GM06990 (cell line): ENCODE results near the gene CCL26.

Source experiments
- DNase-seq: peaks from one replicate; pipeline ENCODE4 v3.0.0-alpha.2; 2011; ENCODE audit not compliant: insufficient read length; ENCODE audit errors: extremely low read depth
- H3K27me3 ChIP-seq: replicated peaks from 2 replicates; pipeline ENCODE4 v1.6.0; 2011; ENCODE audit warnings: low read length; ENCODE audit not compliant: control insufficient read depth, insufficient read depth
- H3K36me3 ChIP-seq: 2 replicates; pipeline ENCODE4 v1.5.1; 2011; ENCODE audit warnings: low read length; ENCODE audit not compliant: control insufficient read depth, insufficient read depth
- H3K4me3 ChIP-seq: replicated peaks from 2 replicates; pipeline ENCODE4 v1.5.1; 2011; ENCODE audit warnings: low read depth, mild to moderate bottlenecking, control low read depth, low read length
- TF ChIP-seq, protein P1 (sequence below): IDR thresholded peaks from 2 replicates; pipeline ENCODE4 v1.5.1; 2011; ENCODE audit warnings: low read length, control low read depth, mild to moderate bottlenecking, inconsistent platforms; ENCODE audit not compliant: insufficient read depth, poor library complexity, severe bottlenecking

CCL26 gene

GRCh38 chr7:75756206-75756990, 15.6 kb downstream of the CCL26 start:
- H3K36me3 ChIP-seq, result no peaks in the 10 kb centered on the region
- no peak for DNase-seq

DNA sequence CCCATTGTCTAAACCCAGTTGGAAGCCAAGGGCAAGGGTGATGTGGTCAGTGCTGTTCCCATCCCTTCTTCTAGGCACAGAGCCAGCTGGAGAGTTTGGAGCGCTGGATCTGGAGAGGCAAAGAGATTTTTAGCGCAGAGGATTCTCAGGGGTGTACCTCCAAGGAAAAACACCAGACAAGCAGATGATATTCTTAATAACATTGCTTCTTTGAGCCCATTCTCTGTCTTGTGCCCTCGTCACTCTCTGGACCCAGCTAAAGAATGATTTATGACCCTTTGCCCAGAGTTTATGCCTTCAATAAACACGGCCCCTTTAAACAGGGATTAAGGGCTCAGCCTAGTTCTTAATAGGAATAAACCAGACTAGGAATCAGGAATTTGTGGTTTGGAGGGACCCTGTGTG, 28.6 kb downstream of the CCL26 start:
- DNase-seq, result no peak
- TF ChIP-seq, protein P1, sequence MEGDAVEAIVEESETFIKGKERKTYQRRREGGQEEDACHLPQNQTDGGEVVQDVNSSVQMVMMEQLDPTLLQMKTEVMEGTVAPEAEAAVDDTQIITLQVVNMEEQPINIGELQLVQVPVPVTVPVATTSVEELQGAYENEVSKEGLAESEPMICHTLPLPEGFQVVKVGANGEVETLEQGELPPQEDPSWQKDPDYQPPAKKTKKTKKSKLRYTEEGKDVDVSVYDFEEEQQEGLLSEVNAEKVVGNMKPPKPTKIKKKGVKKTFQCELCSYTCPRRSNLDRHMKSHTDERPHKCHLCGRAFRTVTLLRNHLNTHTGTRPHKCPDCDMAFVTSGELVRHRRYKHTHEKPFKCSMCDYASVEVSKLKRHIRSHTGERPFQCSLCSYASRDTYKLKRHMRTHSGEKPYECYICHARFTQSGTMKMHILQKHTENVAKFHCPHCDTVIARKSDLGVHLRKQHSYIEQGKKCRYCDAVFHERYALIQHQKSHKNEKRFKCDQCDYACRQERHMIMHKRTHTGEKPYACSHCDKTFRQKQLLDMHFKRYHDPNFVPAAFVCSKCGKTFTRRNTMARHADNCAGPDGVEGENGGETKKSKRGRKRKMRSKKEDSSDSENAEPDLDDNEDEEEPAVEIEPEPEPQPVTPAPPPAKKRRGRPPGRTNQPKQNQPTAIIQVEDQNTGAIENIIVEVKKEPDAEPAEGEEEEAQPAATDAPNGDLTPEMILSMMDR, result no peak
- Histone ChIP-seq H3K4me3 (no peak overlapping the region), H3K27me3 (no peaks in the 10 kb centered on the region), H3K36me3 (no peaks in the 10 kb centered on the region)

More at GRCh38 chr7:75756206-75756990, 15.6 kb downstream of the CCL26 start:
- TF ChIP-seq, protein P1, result no peak
- no peak overlapping the region for H3K4me3 ChIP-seq
- H3K27me3 ChIP-seq, result no peaks in the 10 kb centered on the region

DNA sequence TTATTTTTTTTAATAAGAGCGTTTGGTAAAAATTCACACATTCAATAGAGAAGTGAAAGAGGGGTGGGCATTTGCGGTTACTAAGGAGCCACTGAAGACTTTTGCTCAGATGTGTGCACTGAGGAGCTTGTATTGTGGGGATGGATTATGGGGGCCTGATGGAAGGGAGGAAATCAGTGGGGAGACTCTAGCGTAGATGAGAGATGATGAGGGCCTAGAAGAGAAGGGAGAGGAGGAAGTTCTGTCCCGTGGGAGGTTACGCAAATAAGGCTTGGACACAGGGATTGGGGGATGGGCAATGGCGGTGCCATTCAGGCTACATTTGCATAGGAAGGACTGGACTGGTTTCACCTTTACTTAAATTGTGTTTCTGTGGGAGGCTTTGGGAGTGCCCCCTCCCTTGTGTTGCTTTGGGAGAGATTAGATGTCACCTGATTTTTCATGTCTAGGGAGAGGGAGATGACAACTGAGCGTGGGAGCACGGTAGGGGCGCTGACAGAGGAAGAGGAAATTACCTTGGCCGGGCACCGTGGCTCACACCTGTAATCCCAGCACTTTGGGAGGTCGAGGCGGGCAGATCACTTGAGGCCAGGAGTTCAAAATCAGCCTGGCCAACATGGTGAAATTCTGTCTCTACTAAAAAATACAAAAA, 31.0 kb downstream of the CCL26 start:
- TF ChIP-seq, protein P1, result no peak
- Histone ChIP-seq H3K36me3 (no peaks in the 10 kb centered on the region), H3K4me3 (no peak overlapping the region), H3K27me3 (no peaks in the 10 kb centered on the region)
- peak; percentile 43 for DNase-seq

GRCh38 chr7:75739796-75740672, 32.0 kb downstream of the CCL26 start:
- Histone ChIP-seq H3K27me3 (no peaks in the 10 kb centered on the region), H3K4me3 (peak overlapping the region; percentile 68), H3K36me3 (no peaks in the 10 kb centered on the region)
- DNase-seq, result no peak
- TF ChIP-seq, protein P1, result no peak

DNA sequence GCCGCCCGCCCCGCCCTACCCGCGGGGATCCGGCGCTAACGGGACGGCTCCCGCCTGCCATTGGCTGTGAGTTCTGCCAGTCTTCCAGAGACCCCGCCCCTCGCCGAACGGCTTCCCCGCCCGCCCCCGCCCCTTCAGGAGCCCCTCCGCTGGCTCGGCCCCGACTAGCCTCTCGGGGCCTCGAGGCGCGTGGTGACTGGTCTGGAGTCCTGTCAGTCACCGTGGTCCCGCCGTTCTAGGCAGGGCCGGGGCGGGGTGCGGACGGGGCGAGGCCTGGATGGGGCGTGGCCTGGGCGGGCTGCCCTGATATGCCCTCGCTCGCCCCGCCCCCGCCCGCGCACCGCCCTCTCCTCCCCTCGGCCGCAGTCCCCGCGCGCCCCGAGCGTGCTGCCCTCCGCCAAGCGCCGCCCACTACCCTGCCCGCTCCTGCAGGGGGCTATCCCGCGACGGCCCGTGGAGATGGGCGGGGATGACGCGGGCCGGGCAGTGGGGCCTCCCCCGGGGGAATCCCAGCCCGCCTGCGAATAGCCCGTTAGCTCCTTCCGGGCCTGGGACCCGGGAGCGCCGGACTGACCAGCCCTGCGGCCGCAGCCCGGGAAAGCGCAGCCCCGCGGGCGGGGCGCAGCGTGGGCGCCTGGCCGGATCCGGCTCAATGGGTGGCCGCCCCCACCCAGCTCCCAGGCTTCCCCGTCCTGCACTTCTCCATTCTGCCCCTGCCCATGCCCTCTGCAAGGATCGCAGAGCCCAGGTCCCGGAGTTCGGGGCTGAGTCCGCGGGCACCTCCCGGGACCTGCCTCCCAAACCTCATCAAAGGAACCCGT, 32.8 kb downstream of the CCL26 start:
- TF ChIP-seq, protein P1, result no peak
- no peaks in the 10 kb centered on the region for H3K27me3 ChIP-seq
- no peaks in the 10 kb centered on the region for H3K36me3 ChIP-seq
- peak; percentile 97 for DNase-seq
- H3K4me3 ChIP-seq, result peak overlapping the region; percentile 91
